ENCODE measurements around the gene LRRK2.

Gene LRRK2

GRCh38 chr12:40376533-40377267, 151.9 kb downstream of the LRRK2 start:
- Histone ChIP-seq H3K4me1 (ENCODE audit: control insufficient read depth, insufficient read depth, low read length) (no peaks in the 10 kb centered on the region), H3K36me3 (ENCODE audit: control insufficient read depth in 2 of 2, insufficient read depth in 1 of 2, low read length in 2 of 2) (no peaks in the 10 kb centered on the region), H3K4me3 (ENCODE audit: low read depth, low read length) (no peak overlapping the region), H3K27ac (ENCODE audit: extremely low read depth, low read depth, low read length) (no peak overlapping the region), H3K9me3 (ENCODE audit: control insufficient read depth, insufficient read depth, low read depth, low read length) (no peaks in the 10 kb centered on the region)
- POLR2A ChIA-PET: no interaction called here
- TF ChIP-seq, protein P1, sequence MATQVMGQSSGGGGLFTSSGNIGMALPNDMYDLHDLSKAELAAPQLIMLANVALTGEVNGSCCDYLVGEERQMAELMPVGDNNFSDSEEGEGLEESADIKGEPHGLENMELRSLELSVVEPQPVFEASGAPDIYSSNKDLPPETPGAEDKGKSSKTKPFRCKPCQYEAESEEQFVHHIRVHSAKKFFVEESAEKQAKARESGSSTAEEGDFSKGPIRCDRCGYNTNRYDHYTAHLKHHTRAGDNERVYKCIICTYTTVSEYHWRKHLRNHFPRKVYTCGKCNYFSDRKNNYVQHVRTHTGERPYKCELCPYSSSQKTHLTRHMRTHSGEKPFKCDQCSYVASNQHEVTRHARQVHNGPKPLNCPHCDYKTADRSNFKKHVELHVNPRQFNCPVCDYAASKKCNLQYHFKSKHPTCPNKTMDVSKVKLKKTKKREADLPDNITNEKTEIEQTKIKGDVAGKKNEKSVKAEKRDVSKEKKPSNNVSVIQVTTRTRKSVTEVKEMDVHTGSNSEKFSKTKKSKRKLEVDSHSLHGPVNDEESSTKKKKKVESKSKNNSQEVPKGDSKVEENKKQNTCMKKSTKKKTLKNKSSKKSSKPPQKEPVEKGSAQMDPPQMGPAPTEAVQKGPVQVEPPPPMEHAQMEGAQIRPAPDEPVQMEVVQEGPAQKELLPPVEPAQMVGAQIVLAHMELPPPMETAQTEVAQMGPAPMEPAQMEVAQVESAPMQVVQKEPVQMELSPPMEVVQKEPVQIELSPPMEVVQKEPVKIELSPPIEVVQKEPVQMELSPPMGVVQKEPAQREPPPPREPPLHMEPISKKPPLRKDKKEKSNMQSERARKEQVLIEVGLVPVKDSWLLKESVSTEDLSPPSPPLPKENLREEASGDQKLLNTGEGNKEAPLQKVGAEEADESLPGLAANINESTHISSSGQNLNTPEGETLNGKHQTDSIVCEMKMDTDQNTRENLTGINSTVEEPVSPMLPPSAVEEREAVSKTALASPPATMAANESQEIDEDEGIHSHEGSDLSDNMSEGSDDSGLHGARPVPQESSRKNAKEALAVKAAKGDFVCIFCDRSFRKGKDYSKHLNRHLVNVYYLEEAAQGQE (tag by site-specific recombination; IDR thresholded peaks at IDR 0.05): no peak
- TF ChIP-seq ZSCAN5A (tag by site-specific recombination; IDR thresholded peaks at IDR 0.05) (no peak), ZSCAN16 (tag by site-specific recombination; IDR thresholded peaks at IDR 0.05) (no peak), ZNF362 (tag by site-specific recombination; IDR thresholded peaks at IDR 0.05) (no peak), ZNF544 (tag by site-specific recombination; IDR thresholded peaks at IDR 0.05) (no peak), KLF16 (tag by site-specific recombination; IDR thresholded peaks at IDR 0.05) (no peak), ZNF248 (tag by site-specific recombination; IDR thresholded peaks at IDR 0.05) (no peak), EGR2 (tag by site-specific recombination; IDR thresholded peaks at IDR 0.05; ENCODE audit: low read depth) (no peak), ZNF157 (tag by site-specific recombination; IDR thresholded peaks at IDR 0.05) (no peak), ZNF354C (tag by site-specific recombination; IDR thresholded peaks at IDR 0.05; ENCODE audit: borderline replicate concordance, low read depth) (no peak), ZNF221 (tag by site-specific recombination; IDR thresholded peaks at IDR 0.05; ENCODE audit: borderline replicate concordance) (no peak), ZNF560 (tag by site-specific recombination; IDR thresholded peaks at IDR 0.05; ENCODE audit: borderline replicate concordance) (no peak), MZF1 (tag by site-specific recombination; IDR thresholded peaks at IDR 0.05; ENCODE audit: borderline replicate concordance) (no peak), GLI2 (tag by site-specific recombination; IDR thresholded peaks at IDR 0.05; ENCODE audit: borderline replicate concordance, low read depth) (no peak), WT1 (tag by site-specific recombination; IDR thresholded peaks at IDR 0.05) (no peak), ZNF48 (tag by site-specific recombination; IDR thresholded peaks at IDR 0.05) (no peak)
- TF ChIP-seq, protein P2, sequence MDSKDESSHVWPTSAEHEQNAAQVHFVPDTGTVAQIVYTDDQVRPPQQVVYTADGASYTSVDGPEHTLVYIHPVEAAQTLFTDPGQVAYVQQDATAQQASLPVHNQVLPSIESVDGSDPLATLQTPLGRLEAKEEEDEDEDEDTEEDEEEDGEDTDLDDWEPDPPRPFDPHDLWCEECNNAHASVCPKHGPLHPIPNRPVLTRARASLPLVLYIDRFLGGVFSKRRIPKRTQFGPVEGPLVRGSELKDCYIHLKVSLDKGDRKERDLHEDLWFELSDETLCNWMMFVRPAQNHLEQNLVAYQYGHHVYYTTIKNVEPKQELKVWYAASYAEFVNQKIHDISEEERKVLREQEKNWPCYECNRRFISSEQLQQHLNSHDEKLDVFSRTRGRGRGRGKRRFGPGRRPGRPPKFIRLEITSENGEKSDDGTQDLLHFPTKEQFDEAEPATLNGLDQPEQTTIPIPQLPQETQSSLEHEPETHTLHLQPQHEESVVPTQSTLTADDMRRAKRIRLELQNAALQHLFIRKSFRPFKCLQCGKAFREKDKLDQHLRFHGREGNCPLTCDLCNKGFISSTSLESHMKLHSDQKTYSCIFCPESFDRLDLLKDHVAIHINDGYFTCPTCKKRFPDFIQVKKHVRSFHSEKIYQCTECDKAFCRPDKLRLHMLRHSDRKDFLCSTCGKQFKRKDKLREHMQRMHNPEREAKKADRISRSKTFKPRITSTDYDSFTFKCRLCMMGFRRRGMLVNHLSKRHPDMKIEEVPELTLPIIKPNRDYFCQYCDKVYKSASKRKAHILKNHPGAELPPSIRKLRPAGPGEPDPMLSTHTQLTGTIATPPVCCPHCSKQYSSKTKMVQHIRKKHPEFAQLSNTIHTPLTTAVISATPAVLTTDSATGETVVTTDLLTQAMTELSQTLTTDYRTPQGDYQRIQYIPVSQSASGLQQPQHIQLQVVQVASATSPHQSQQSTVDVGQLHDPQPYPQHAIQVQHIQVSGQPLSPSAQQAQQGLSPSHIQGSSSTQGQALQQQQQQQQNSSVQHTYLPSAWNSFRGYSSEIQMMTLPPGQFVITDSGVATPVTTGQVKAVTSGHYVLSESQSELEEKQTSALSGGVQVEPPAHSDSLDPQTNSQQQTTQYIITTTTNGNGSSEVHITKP (tag by site-specific recombination; IDR thresholded peaks at IDR 0.05): no peak
- TF ChIP-seq, protein P3, sequence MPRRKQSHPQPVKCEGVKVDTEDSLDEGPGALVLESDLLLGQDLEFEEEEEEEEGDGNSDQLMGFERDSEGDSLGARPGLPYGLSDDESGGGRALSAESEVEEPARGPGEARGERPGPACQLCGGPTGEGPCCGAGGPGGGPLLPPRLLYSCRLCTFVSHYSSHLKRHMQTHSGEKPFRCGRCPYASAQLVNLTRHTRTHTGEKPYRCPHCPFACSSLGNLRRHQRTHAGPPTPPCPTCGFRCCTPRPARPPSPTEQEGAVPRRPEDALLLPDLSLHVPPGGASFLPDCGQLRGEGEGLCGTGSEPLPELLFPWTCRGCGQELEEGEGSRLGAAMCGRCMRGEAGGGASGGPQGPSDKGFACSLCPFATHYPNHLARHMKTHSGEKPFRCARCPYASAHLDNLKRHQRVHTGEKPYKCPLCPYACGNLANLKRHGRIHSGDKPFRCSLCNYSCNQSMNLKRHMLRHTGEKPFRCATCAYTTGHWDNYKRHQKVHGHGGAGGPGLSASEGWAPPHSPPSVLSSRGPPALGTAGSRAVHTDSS (tag by site-specific recombination; IDR thresholded peaks at IDR 0.05): no peak
- CTCF ChIA-PET: interaction anchor here (0.6 to 0.9 kb wide), 2 partner anchors 25 to 42 kb away, joined by 3 read pairs; no protein-coding TSS in a partner anchor
